H1 (cell line): Measurements from ENCODE around the gene CENPO. TPM values are rescaled to one million over a fixed set of nuclear protein-coding genes. Genes with fewer than 3 reads are reported as not detected.

Source experiments
- CTCF ChIA-PET: fragments of 300-600 bp; sonication (Branson Sonifier 250); formaldehyde crosslinking; loops from one replicate; lab custom pipeline; 2021; ENCODE audit not compliant: partially characterized antibody; lab: Charles Lee
- POLR2A ChIA-PET: fragments of 300-600 bp; sonication (Branson Sonifier 250); formaldehyde crosslinking; loops from one replicate; lab custom pipeline; 2021; ENCODE audit warnings: inconsistent platforms; ENCODE audit not compliant: partially characterized antibody; lab: Charles Lee
- DNase-seq, 2 experiments: peaks; one replicate each; pipeline versions ENCODE4 v3.0.0 to v3.0.0-alpha.2; 2010 to 2022; ENCODE audit warnings: low spot score in 2 of 2, low read depth in 1 of 2, mixed read lengths in 1 of 2
- FAIRE-seq: peaks from 2 replicates; lab custom pipeline; 2011; peaks lifted over from hg19 to GRCh38; lab: Jason Lieb, UNC
- H2AFZ ChIP-seq: 2 replicates; pipeline ENCODE4 v1.8.1; 2012; ENCODE audit warnings: low read length, inconsistent platforms
- H2AK5ac ChIP-seq: 2 replicates; pipeline ENCODE4 v1.6.1; 2013; ENCODE audit warnings: low read depth, low read length
- H2BK120ac ChIP-seq: replicated peaks from 2 replicates; pipeline ENCODE3; 2013; ENCODE audit warnings: low read depth, low read length, inconsistent platforms
- H2BK12ac ChIP-seq: 2 replicates; pipeline ENCODE4 v1.6.1; 2013; ENCODE audit warnings: low read depth, low read length
- H2BK15ac ChIP-seq: 2 replicates; pipeline ENCODE4 v1.6.1; 2013; ENCODE audit warnings: low read length
- H2BK20ac ChIP-seq: 2 replicates; pipeline ENCODE4 v1.6.1; 2013; ENCODE audit warnings: low read length
- H2BK5ac ChIP-seq: 2 replicates; pipeline ENCODE4 v1.6.1; 2013; ENCODE audit warnings: low read depth, low read length
- H3K14ac ChIP-seq: 2 replicates; pipeline ENCODE4 v1.6.1; 2013; ENCODE audit warnings: inconsistent platforms; ENCODE audit not compliant: insufficient read length
- H3K18ac ChIP-seq: 2 replicates; pipeline ENCODE4 v1.6.1; 2013; ENCODE audit warnings: low read length; ENCODE audit errors: extremely low read depth
- H3K23ac ChIP-seq: 2 replicates; pipeline ENCODE4 v1.6.1; 2013; ENCODE audit warnings: inconsistent platforms; ENCODE audit not compliant: insufficient read length
- H3K23me2 ChIP-seq: 2 replicates; pipeline ENCODE4 v1.6.1; 2013; ENCODE audit warnings: low read depth, low read length
- H3K27ac ChIP-seq: 2 replicates; pipeline ENCODE4 v1.6.1; 2011; ENCODE audit warnings: low read depth, low read length, inconsistent platforms
- H3K27me3 ChIP-seq, 4 experiments: replicated peaks in 1 of 4; 1 replicate in 1 of 4; 2 replicates in 3 of 4; pipeline versions ENCODE4 v1.6.1 to v1.8.1; 2011 to 2013; ENCODE audit warnings: low read length in 3 of 4, mild to moderate bottlenecking in 3 of 4, inconsistent platforms in 2 of 4, mixed read lengths in 2 of 4, moderate library complexity in 1 of 4; ENCODE audit not compliant: control insufficient read depth in 3 of 4, insufficient read depth in 3 of 4; ENCODE audit errors: extremely low read depth in 1 of 4
- H3K36me3 ChIP-seq, 4 experiments: 2 replicates each; pipeline versions ENCODE4 v1.6.1 to v1.8.1; 2011 to 2013; ENCODE audit warnings: mild to moderate bottlenecking in 4 of 4, low read length in 3 of 4, moderate library complexity in 2 of 4, control low read depth in 1 of 4, inconsistent platforms in 1 of 4; ENCODE audit not compliant: insufficient read depth in 4 of 4, control insufficient read depth in 2 of 4
- H3K4ac ChIP-seq: replicated peaks from 2 replicates; pipeline ENCODE3; 2013; ENCODE audit warnings: low read length, low read depth, mixed read lengths, inconsistent platforms; ENCODE audit not compliant: insufficient read length
- H3K4me1 ChIP-seq, 4 experiments: replicated peaks in 1 of 4; 1 replicate in 1 of 4; 2 replicates in 3 of 4; pipeline versions ENCODE4 v1.6.1 to v1.8.1; 2011 to 2013; ENCODE audit warnings: low read length in 3 of 4, inconsistent platforms in 2 of 4, mixed read lengths in 1 of 4; ENCODE audit not compliant: insufficient read depth in 4 of 4, control insufficient read depth in 3 of 4
- H3K4me2 ChIP-seq, 2 experiments: 2 replicates each; pipeline versions ENCODE4 v1.6.1 to v1.8.1; 2011 to 2013; ENCODE audit warnings: low read depth in 2 of 2, low read length in 2 of 2, control low read depth in 1 of 2, inconsistent platforms in 1 of 2, mild to moderate bottlenecking in 1 of 2; ENCODE audit not compliant: insufficient read depth in 1 of 2
- H3K4me3 ChIP-seq, 4 experiments: fragments of 200-600, 300-600 bp in 1 of 4; sonication (generic), shearing (Covaris generic), sonication (Bioruptor Twin) in 1 of 4; 2 replicates each; pipeline versions ENCODE4 v1.5.1 to v1.8.1; 2011 to 2016; ENCODE audit warnings: low read length in 4 of 4, low read depth in 3 of 4, control low read depth in 2 of 4, inconsistent platforms in 2 of 4, mild to moderate bottlenecking in 2 of 4, mixed read lengths in 1 of 4, moderate library complexity in 1 of 4; ENCODE audit not compliant: insufficient read depth in 2 of 4; ENCODE audit errors: extremely low read depth in 1 of 4
- H3K56ac ChIP-seq: replicated peaks from 2 replicates; pipeline ENCODE3; 2013; ENCODE audit warnings: low read depth, mild to moderate bottlenecking, mixed read lengths, low read length, inconsistent platforms; ENCODE audit not compliant: insufficient read length
- H3K79me1 ChIP-seq: 2 replicates; pipeline ENCODE4 v1.6.1; 2013; ENCODE audit warnings: low read depth, low read length, control low read depth
- H3K79me2 ChIP-seq, 2 experiments: 2 replicates each; pipeline versions ENCODE4 v1.6.1 to v1.8.1; 2012 to 2013; ENCODE audit warnings: low read length in 2 of 2, mild to moderate bottlenecking in 2 of 2, inconsistent platforms in 1 of 2; ENCODE audit not compliant: insufficient read depth in 2 of 2, control insufficient read depth in 1 of 2
- H3K9ac ChIP-seq, 4 experiments: replicated peaks in 1 of 4; 1 replicate in 1 of 4; 2 replicates in 3 of 4; pipeline versions ENCODE4 v1.6.1 to v1.8.1; 2011 to 2013; ENCODE audit warnings: low read depth in 3 of 4, low read length in 3 of 4, control low read depth in 2 of 4, mild to moderate bottlenecking in 2 of 4, moderate library complexity in 2 of 4, inconsistent platforms in 1 of 4; ENCODE audit errors: extremely low read depth in 1 of 4
- H3K9me3 ChIP-seq, 2 experiments: 2 replicates each; pipeline versions ENCODE4 v1.6.1 to v1.8.1; 2012 to 2013; ENCODE audit warnings: mild to moderate bottlenecking in 2 of 2, moderate library complexity in 2 of 2, control low read depth in 1 of 2, inconsistent platforms in 1 of 2, low read depth in 1 of 2, low read length in 1 of 2, mixed read lengths in 1 of 2; ENCODE audit not compliant: insufficient read depth in 2 of 2
- H4K20me1 ChIP-seq, 2 experiments: replicated peaks in 1 of 2; 2 replicates each; pipeline versions ENCODE3 to v1.8.1; 2011 to 2013; ENCODE audit warnings: inconsistent platforms in 2 of 2, low read length in 2 of 2, mild to moderate bottlenecking in 1 of 2; ENCODE audit not compliant: insufficient read depth in 2 of 2, control insufficient read depth in 1 of 2
- H4K5ac ChIP-seq: 2 replicates; pipeline ENCODE4 v1.6.1; 2013; ENCODE audit warnings: low read length, low read depth, mixed read lengths, inconsistent platforms; ENCODE audit not compliant: insufficient read length
- H4K8ac ChIP-seq: 2 replicates; pipeline ENCODE4 v1.8.0; 2013; ENCODE audit warnings: mild to moderate bottlenecking, moderate library complexity, low read length, inconsistent platforms; ENCODE audit not compliant: insufficient read depth; ENCODE audit errors: extremely low read depth
- H4K91ac ChIP-seq: replicated peaks from 2 replicates; pipeline ENCODE3; 2013; ENCODE audit warnings: low read length, mixed read lengths, inconsistent platforms; ENCODE audit not compliant: insufficient read length
- CBX8 ChIP-seq: fragments of 300-800, 300-1000 bp; sonication (generic); IDR thresholded peaks from 2 replicates; pipeline ENCODE4 v1.7.1; 2016; ENCODE audit warnings: low read depth, low read length, borderline replicate concordance
- EGR1 ChIP-seq: IDR thresholded peaks from 2 replicates; pipeline ENCODE4 v1.6.1; 2011; ENCODE audit warnings: low read depth, low read length, borderline replicate concordance
- KDM1A ChIP-seq: fragments of 200-600, 300-600 bp; sonication (generic); IDR thresholded peaks from 2 replicates; pipeline ENCODE4 v1.7.1; 2016; ENCODE audit warnings: mild to moderate bottlenecking, low read length, borderline replicate concordance
- KDM4A ChIP-seq: IDR thresholded peaks from one replicate; pipeline ENCODE4 v1.7.1; 2012; ENCODE audit warnings: low read depth, mild to moderate bottlenecking, moderate library complexity, low read length, inconsistent platforms; ENCODE audit not compliant: severe bottlenecking
- NRF1 ChIP-seq: IDR thresholded peaks from 2 replicates; pipeline ENCODE4 v1.6.1; 2011; ENCODE audit warnings: mild to moderate bottlenecking, low read depth, low read length, improper control_type of control experiment
- POLR2AphosphoS5 ChIP-seq: IDR thresholded peaks from 2 replicates; pipeline ENCODE4 v1.6.1; 2011; ENCODE audit warnings: low read depth, low read length
- RAD21 ChIP-seq, 2 experiments: IDR thresholded peaks in 1 of 2; conservative IDR thresholded peaks in 1 of 2; 2 replicates each; pipeline ENCODE4 v1.6.1; 2011; ENCODE audit warnings: low read depth in 2 of 2, low read length in 2 of 2, improper control_type of control experiment in 1 of 2, inconsistent platforms in 1 of 2, mild to moderate bottlenecking in 1 of 2, moderate library complexity in 1 of 2
- RBBP5 ChIP-seq: IDR thresholded peaks from 2 replicates; pipeline ENCODE4 v1.7.1; 2012; ENCODE audit warnings: low read depth, mild to moderate bottlenecking, inconsistent platforms, low read length, moderate library complexity, borderline replicate concordance
- RXRA ChIP-seq: IDR thresholded peaks from 2 replicates; pipeline ENCODE4 v1.6.1; 2011; ENCODE audit warnings: low read depth, mild to moderate bottlenecking, low read length, moderate library complexity; ENCODE audit not compliant: insufficient read depth
- SRF ChIP-seq: IDR thresholded peaks from 2 replicates; pipeline ENCODE4 v1.6.1; 2011; ENCODE audit warnings: mild to moderate bottlenecking, low read depth, low read length, moderate library complexity
- WGBS, 2 experiments: shearing (Covaris generic) in 1 of 2; methylation state at CpG; one replicate each; pipeline versions ENCODE4 v1.1.6 to v1.1.7; 2013 to 2015; ENCODE audit warnings: low lambda C conversion rate in 2 of 2, mixed read lengths in 2 of 2, inconsistent platforms in 1 of 2, low coverage in 1 of 2, missing lambda C conversion rate in 1 of 2; ENCODE audit not compliant: insufficient replicate concordance in 2 of 2, insufficient coverage in 1 of 2, insufficient read length in 1 of 2; ENCODE audit errors: extremely low coverage in 1 of 2, missing lambda C conversion rate in 1 of 2; 5-methylcytosine and 5-hydroxymethylcytosine counted together
- polyA plus RNA-seq, 7 experiments: library from polyadenylated mRNA; depleted of rRNA in 3 of 7; stranded (reverse) in 5 of 7; unstranded in 2 of 7; fragments of >200 nt in 5 of 7; fragments of 200-250 nt in 2 of 7; gene quantifications; 1 replicate in 5 of 7; 2 replicates in 1 of 7; 4 replicates in 1 of 7; pipeline versions ENCODE4 v1.2.1 to v1.2.3, GENCODE V29; 2011 to 2013; ENCODE audit warnings: missing spikeins in 2 of 7, mixed read lengths in 2 of 7
- total RNA-seq: library from RNA; stranded (reverse); fragmentation: NEBNext Ultra II Directional; extraction: Animal tissue kit (Norgen Biotek cat#: 25700); gene quantifications from 2 replicates; pipeline ENCODE4 v1.2.1, GENCODE V29; 2021
- TF ChIP-seq, protein P1 (sequence below): IDR thresholded peaks from 2 replicates; pipeline ENCODE4 v1.6.1; 2012; ENCODE audit warnings: inconsistent platforms
- TF ChIP-seq, protein P2 (sequence below): IDR thresholded peaks from 2 replicates; pipeline ENCODE4 v1.6.1; 2011; ENCODE audit warnings: low read length, improper control_type of control experiment

CENPO gene
- total and polyA plus RNA-seq, 2 of the 8 experiments (the other 6 are each of a cell fraction or from before 2014, with no cell fraction given): 34.4 to 46.3 TPM

DNA sequence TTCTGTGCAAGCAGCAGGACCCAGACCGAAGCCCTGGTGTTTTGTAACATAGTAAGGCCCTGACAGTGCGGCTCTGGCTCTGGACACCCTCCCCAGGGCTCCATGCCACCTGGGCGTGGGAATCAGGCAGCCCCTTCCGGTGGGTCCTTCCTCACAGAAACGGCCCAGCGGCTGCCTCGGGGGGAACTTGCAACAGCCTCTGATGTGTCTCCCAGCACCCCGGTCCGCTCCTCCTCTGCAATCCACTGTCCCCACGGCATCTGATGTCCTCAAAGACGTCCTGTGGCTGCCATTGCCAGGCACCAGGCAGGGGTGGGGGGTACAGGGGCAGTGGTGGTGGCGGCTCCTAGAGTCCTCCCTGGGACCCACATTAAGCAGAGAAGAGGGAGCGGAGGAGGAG is 58.8 kb downstream of the CENPO start:
- Histone ChIP-seq H3K9me3 (peaks cover 8 to 16% of the 10 kb centered on the region in 2 experiments; a peak in 3 of 4 replicates), H2BK120ac (no peak overlapping the region), H2BK5ac (no peak overlapping the region), H2BK12ac (no peak overlapping the region), H2BK20ac (no peak overlapping the region), H3K79me1 (no peaks in the 10 kb centered on the region; the same call in 1 of the 2 replicates), H2AFZ (no peak overlapping the region), H3K4me3 (no peak overlapping the region), H3K27me3 (no peaks in the 10 kb centered on the region), H4K5ac (no peak overlapping the region), H3K36me3 (no peaks in the 10 kb centered on the region; a peak in 2 of 8 replicates), H2BK15ac (no peak overlapping the region), H3K4me2 (no peak overlapping the region), H4K91ac (no peak overlapping the region), H4K20me1 (peaks cover 0 to 2% of the 10 kb centered on the region in 2 experiments), H3K27ac (no peak overlapping the region), H3K14ac (no peak overlapping the region), H3K23me2 (no peaks in the 10 kb centered on the region), H2AK5ac (no peak overlapping the region), H3K9ac (no peak overlapping the region), H3K23ac (no peak overlapping the region), H3K4me1 (no peaks in the 10 kb centered on the region), H4K8ac (no peak overlapping the region; the same call in 1 of the 2 replicates), H3K4ac (no peak overlapping the region), H3K18ac (no peak overlapping the region), H3K79me2 (no peaks in the 10 kb centered on the region), H3K56ac (no peak overlapping the region)
- FAIRE-seq (no peak), DNase-seq (no peak)
- WGBS, 2 experiments: 94% methylated on average over 12 of the region's 13 CpGs; no CpG with 5 or more reads in 1 of the 2 experiments
- POLR2A ChIA-PET: no interaction called here
- CTCF ChIA-PET: no interaction called here
- TF ChIP-seq KDM4A (no peak), KDM1A (no peak), RXRA (no peak), POLR2AphosphoS5 (no peak), EGR1 (no peak), SRF (no peak), CBX8 (no peak), RAD21 (IDR thresholded peaks at IDR 0.05 in 1 of 2, conservative IDR thresholded peaks at IDR 0.05 in 1 of 2; ENCODE audit: low read depth in 2 of 2, low read length in 2 of 2) (no peak), NRF1 (no peak), RBBP5 (no peak)
- TF ChIP-seq, protein P1, sequence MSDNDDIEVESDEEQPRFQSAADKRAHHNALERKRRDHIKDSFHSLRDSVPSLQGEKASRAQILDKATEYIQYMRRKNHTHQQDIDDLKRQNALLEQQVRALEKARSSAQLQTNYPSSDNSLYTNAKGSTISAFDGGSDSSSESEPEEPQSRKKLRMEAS: no peak
- TF ChIP-seq, protein P2, sequence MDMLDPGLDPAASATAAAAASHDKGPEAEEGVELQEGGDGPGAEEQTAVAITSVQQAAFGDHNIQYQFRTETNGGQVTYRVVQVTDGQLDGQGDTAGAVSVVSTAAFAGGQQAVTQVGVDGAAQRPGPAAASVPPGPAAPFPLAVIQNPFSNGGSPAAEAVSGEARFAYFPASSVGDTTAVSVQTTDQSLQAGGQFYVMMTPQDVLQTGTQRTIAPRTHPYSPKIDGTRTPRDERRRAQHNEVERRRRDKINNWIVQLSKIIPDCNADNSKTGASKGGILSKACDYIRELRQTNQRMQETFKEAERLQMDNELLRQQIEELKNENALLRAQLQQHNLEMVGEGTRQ: no peak
